Psoas muscle (tissue), 8 donors: ENCODE results near the gene BUB1B. TPM values are rescaled to one million over a fixed set of nuclear protein-coding genes. Genes with fewer than 3 reads are reported as not detected.

Source experiments
- ATAC-seq, 4 donors: fragments of 200-7000 bp; cut with Tn5 transposase; one replicate each; pipeline ENCODE4 v1.9.1; 2020; ENCODE audit warnings: moderate library complexity in 3 of 4, mild to moderate bottlenecking in 2 of 4
- DNase-seq, 2 donors: peaks; one replicate each; pipeline ENCODE4 v3.0.0-alpha.2; 2020
- H3K27ac ChIP-seq: fragments of 200-600 bp; one replicate; pipeline ENCODE4 v1.8.0; 2022
- H3K27me3 ChIP-seq, 3 donors: fragments of 200-600 bp in 1 of 3; one replicate each; pipeline versions ENCODE4 v1.6.1 to v1.8.0; 2013 to 2022; ENCODE audit warnings: low read length in 2 of 3, mild to moderate bottlenecking in 2 of 3, moderate library complexity in 1 of 3; ENCODE audit not compliant: insufficient read depth in 3 of 3
- H3K36me3 ChIP-seq, 2 donors: fragments of 200-600 bp in 1 of 2; one replicate each; pipeline versions ENCODE4 v1.6.1 to v1.8.0; 2013 to 2022; ENCODE audit warnings: low read depth in 1 of 2, mild to moderate bottlenecking in 1 of 2, moderate library complexity in 1 of 2; ENCODE audit not compliant: insufficient read depth in 1 of 2
- H3K4me1 ChIP-seq: fragments of 200-600 bp; one replicate; pipeline ENCODE4 v1.8.0; 2022
- H3K4me3 ChIP-seq: fragments of 200-600 bp; one replicate; pipeline ENCODE4 v1.8.0; 2022; ENCODE audit warnings: mild to moderate bottlenecking
- H3K9me3 ChIP-seq: fragments of 200-600 bp; one replicate; pipeline ENCODE4 v1.8.0; 2022
- WGBS, 3 donors: extraction: QIAGEN DNeasy Blood & Tissue Kit; methylation state at CpG; one replicate each; pipeline versions ENCODE4 v1.1.6 to v1.1.7; 2013; 5-methylcytosine and 5-hydroxymethylcytosine counted together
- intact Hi-C, 2 donors: fragments of 100-400 bp; cut with DNase I; formaldehyde crosslinking; loops; one replicate each; pipeline versions ENCODE4 v1.11.0 to v1.14.2; 2022
- polyA plus RNA-seq, 3 donors: library from polyadenylated mRNA; stranded (reverse); fragments of 200-250 nt; gene quantifications; one replicate each; pipeline ENCODE4 v1.2.3, GENCODE V29; 2013
- total RNA-seq, 4 donors: library from RNA; stranded (reverse); fragmentation: NEBNext Ultra II Directional in 2 of 4; extraction: Animal tissue kit (Norgen Biotek cat#: 25700) in 2 of 4; gene quantifications; one replicate each; pipeline versions ENCODE4 v1.2.1 to v1.2.4, GENCODE V29; 2021 to 2023
- TF ChIP-seq, protein P1 (sequence below): fragments of 200-600 bp; IDR thresholded peaks from one replicate; pipeline ENCODE4 v1.8.0; 2022; ENCODE audit warnings: antibody characterized with exemption
- donor health status: healthy with polysubstance abuse.
- donor health status: DM: no; HTN: no; CAD: no; lungs with moderate emphysema.
- donor health status: Bipolar disorder and iron deficiency.
- donor health status: healthy.
- donor health status: DM: yes; HTN: yes; CAD: no.
- donor health status: DM: no; HTN: no; CAD: no.
- donor health status: DM: no; HTN: no; CAD: no.
- donor health status: DM: yes; HTN: yes; CAD: no.

Gene BUB1B
- total and polyA plus RNA-seq, 7 donors, result 0.10 to 1.0 (median 0.56) TPM; not detected in 3

DNA sequence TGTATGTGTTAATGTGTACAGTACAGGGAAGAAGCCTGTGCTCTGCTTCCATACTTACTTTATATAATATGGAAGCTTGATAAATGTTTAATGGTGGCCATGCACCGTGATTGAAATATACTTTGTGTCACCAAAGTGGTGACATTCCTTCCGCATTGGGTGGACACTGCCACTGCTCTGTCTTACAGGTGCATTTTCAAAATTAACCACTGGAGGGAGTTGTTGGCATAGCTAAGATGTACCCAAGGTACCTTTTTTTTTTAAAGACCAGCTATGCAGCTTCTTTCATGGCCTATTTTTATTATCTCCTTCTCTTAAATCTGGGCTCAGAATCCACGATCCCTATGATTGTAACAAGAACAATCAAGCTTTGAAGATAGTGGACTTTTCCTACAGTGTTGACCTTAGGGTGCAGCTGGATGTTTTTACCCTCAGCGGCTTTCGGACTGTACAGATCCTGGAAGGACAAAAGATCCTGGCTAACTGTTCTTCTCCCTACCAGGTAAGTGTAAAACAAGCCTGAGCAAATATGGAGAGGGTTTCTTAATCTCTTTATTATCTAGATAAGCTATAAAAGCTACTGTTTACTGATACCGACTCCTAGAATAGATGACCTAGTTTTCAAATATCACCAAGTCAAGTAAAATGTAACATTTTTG lies 56.4 kb downstream of the BUB1B start:
- no peak overlapping the region for H3K4me3 ChIP-seq
- DNase-seq (peak in 1 of 2 donors; percentile 10), ATAC-seq (peak; percentile 89 to 96 (median 92))
- TF ChIP-seq, protein P1, sequence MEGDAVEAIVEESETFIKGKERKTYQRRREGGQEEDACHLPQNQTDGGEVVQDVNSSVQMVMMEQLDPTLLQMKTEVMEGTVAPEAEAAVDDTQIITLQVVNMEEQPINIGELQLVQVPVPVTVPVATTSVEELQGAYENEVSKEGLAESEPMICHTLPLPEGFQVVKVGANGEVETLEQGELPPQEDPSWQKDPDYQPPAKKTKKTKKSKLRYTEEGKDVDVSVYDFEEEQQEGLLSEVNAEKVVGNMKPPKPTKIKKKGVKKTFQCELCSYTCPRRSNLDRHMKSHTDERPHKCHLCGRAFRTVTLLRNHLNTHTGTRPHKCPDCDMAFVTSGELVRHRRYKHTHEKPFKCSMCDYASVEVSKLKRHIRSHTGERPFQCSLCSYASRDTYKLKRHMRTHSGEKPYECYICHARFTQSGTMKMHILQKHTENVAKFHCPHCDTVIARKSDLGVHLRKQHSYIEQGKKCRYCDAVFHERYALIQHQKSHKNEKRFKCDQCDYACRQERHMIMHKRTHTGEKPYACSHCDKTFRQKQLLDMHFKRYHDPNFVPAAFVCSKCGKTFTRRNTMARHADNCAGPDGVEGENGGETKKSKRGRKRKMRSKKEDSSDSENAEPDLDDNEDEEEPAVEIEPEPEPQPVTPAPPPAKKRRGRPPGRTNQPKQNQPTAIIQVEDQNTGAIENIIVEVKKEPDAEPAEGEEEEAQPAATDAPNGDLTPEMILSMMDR, result peak; percentile 90
- H3K27me3 ChIP-seq, result no peaks in the 10 kb centered on the region
- no peaks in the 10 kb centered on the region for H3K9me3 ChIP-seq
- no peak overlapping the region for H3K27ac ChIP-seq
- no peaks in the 10 kb centered on the region for H3K36me3 ChIP-seq
- 52 to 66% (median 54%) methylated on average over 6 of the region's 6 CpGs for WGBS, 3 donors
- H3K4me1 ChIP-seq, result no peaks in the 10 kb centered on the region
- intact Hi-C loops, result loop anchor here (1.0 to 5.0 kb wide), 2 partner anchors 56 to 170 kb away; no protein-coding TSS in a partner anchor

DNA sequence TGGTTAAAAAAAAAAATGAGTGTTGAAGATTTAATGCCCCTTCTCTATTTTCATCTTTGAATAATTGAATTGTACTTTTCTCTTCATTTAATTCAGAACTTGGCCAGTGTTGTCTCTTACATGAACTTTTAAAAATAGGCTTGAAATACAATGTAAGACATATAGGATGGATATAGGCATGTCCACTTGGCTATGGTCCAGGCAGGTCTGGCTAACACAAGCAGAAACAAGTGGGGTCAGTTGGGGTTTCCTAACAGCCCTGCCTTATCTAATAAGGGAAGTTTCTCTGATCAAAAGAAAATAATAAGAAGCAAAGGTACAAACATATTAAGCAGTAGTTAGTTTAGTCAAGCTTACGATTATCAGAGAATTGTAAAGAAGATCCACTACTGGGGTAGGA lies 58.9 kb downstream of the BUB1B start:
- no peak for ATAC-seq
- H3K4me3 ChIP-seq, result no peak overlapping the region
- H3K36me3 ChIP-seq, result no peaks in the 10 kb centered on the region
- H3K27ac ChIP-seq, result no peak overlapping the region
- 91 to 94% (median 94%) methylated on average over 1 of the region's 1 CpG for WGBS, 3 donors
- TF ChIP-seq, protein P1, result no peak
- intact Hi-C loops, result loop anchor here (2.0 to 5.0 kb wide), 2 partner anchors 55 to 172 kb away; no protein-coding TSS in a partner anchor
- H3K4me1 ChIP-seq, result no peaks in the 10 kb centered on the region
- DNase-seq, result no peak
- H3K9me3 ChIP-seq, result no peaks in the 10 kb centered on the region
- no peaks in the 10 kb centered on the region for H3K27me3 ChIP-seq

DNA sequence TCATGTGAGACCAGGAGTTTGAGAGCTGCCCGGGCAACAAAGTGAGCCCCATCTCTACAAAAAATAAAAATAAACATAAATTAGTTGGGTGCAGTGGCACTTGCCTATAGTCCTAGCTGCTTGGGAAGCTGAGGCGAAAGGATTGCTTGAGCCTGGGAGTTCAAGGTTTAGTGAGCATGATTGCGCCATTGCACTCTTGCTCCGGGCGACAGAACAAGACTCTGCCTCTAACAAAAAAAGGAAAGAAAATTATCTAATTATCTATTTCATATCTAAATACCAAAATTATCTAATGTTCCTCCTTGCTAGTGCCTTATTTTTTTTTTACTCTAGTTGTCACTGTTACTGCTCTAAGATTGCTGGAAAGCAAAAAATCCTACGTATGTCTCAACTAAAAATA lies 61.3 kb downstream of the BUB1B start:
- H3K4me3 ChIP-seq, result no peak overlapping the region
- H3K36me3 ChIP-seq, result no peaks in the 10 kb centered on the region
- 92 to 94% (median 93%) methylated on average over 6 of the region's 6 CpGs for WGBS, 3 donors
- H3K27me3 ChIP-seq, result no peaks in the 10 kb centered on the region
- intact Hi-C loops, result no loop called here
- H3K27ac ChIP-seq, result no peak overlapping the region
- TF ChIP-seq, protein P1, result no peak
- no peak for ATAC-seq
- DNase-seq, result no peak
- H3K4me1 ChIP-seq, result no peaks in the 10 kb centered on the region
- no peaks in the 10 kb centered on the region for H3K9me3 ChIP-seq

DNA sequence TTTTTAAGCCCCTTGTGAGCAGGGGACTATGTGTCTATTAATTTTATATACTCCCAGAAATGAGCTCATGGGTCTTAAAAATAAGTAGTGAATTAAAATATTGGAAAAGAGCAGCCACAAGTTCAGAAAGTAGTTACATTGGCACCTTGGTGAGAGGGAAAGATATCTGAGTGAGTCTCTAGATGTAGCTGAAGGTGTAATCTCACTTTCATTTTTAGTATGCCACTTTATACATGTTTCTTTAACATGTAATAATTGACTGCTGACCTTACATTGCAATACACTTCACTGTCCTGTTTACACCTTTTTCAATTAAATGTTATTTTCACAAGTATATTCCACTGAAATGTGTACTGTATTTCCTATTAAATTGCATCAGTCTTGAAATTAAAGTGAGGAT lies 65.9 kb downstream of the BUB1B start:
- intact Hi-C loops, result no loop called here
- DNase-seq (no peak), ATAC-seq (no peak)
- H3K27me3 ChIP-seq, result no peaks in the 10 kb centered on the region
- no peaks in the 10 kb centered on the region for H3K36me3 ChIP-seq
- no peak overlapping the region for H3K27ac ChIP-seq
- H3K4me3 ChIP-seq, result no peak overlapping the region
- H3K4me1 ChIP-seq, result no peaks in the 10 kb centered on the region
- TF ChIP-seq, protein P1, result no peak
- no peaks in the 10 kb centered on the region for H3K9me3 ChIP-seq

GRCh38 chr15:40229316-40229715 lies 68.4 kb downstream of the BUB1B start:
- 98 to 99% (median 98%) methylated on average over 5 of the region's 5 CpGs for WGBS, 3 donors
- no peak for DNase-seq
- Histone ChIP-seq H3K36me3 (no peaks in the 10 kb centered on the region), H3K27ac (no peak overlapping the region), H3K27me3 (no peaks in the 10 kb centered on the region), H3K9me3 (no peaks in the 10 kb centered on the region), H3K4me3 (no peak overlapping the region), H3K4me1 (no peaks in the 10 kb centered on the region)
- intact Hi-C loops, result no loop called here
- TF ChIP-seq, protein P1, result no peak
- no peak for ATAC-seq
